ENCODE measurements around the gene KCTD16. TPM values are rescaled to one million over a fixed set of nuclear protein-coding genes. Genes with fewer than 3 reads are reported as not detected.
A peak's percentile ranks its signal among the peaks of the same experiment; 100 is the strongest.

Gene KCTD16
- polyA plus RNA-seq, 6 donors from 2014 or later = 0.16 TPM; not detected in 5

DNA sequence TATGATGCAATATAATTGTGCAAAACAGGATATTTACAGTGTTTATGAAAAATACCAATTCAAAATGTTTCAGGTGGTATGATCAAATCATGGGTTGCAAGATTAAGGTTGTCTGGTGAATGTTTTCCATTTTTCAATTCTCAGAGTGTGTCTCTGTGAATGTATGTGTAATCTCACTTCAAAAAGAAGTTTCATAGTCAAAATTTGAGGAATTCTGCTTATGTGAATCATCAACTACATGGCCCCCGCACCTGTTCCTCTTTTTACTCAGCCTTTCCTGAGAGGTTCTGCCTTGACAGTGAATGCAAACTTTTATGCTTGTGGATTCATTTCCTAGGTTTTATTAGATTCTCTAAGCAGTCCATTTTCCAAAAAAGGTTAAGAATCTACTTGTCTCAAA is 32.1 kb downstream of the KCTD16 start:
- no peaks in the 10 kb centered on the region for H3K9me3 Mint-ChIP-seq
- ATAC-seq (ENCODE audit: low read depth in 2 of 2) (no peak), DNase-seq (no peak)
- no peaks in the 10 kb centered on the region for H3K36me3 Mint-ChIP-seq
- H3K27me3 Mint-ChIP-seq = peaks cover 43 to 77% (median 76%) of the 10 kb centered on the region in 3 donors
- H3K4me3 Mint-ChIP-seq = no peak overlapping the region
- peaks cover 0 to 3% (median 0%) of the 10 kb centered on the region in 3 donors for H3K4me1 Mint-ChIP-seq
- H3K27ac Mint-ChIP-seq = no peak overlapping the region

DNA sequence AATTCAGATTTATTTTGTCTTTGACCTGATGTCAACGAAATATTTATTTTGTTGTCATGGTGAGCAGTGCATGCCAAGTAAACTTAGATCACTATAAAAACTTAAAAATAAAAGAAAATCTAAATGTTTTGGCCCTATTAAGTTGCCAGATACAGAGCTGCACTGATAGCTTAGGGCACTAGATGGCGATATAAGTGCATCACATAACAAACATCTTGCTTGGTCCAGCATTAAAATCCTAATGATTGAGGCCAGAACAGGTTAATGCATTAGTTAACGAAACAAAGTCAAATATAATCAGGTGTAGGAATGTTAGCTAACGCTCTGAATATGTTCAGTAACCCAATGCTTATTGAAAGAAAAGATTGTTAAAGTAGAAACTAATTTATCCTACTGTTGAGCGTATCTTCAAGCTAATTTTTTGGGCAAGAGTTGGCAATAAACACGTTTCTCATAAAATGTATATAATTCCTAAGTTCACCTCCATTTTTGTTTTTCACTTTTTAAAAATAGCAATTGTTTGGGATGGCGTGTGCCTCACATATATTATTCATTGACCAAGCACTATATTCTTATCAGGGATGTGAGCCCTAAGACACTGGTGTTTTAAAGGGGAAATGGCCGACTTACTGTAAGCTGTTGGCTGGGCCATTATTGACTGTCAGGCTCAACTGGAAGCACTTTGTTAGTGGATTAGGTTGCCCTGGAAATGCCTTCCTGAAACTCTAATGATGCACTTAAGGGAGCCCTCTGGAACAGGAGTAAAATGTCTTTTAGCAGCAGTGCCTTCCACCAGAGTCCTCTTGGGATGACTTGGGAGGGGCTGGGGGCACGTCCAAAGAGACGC is 33.3 kb downstream of the KCTD16 start:
- no peak overlapping the region for H3K27ac Mint-ChIP-seq
- H3K27me3 Mint-ChIP-seq = peaks cover 44 to 71% (median 69%) of the 10 kb centered on the region in 3 donors
- H3K36me3 Mint-ChIP-seq = no peaks in the 10 kb centered on the region
- H3K4me1 Mint-ChIP-seq = peaks cover 0 to 3% (median 0%) of the 10 kb centered on the region in 3 donors
- DNase-seq (peak; percentile 50), ATAC-seq (ENCODE audit: low read depth in 2 of 2) (peak; percentile 47 to 59)
- no peaks in the 10 kb centered on the region for H3K9me3 Mint-ChIP-seq
- no peak overlapping the region for H3K4me3 Mint-ChIP-seq

DNA sequence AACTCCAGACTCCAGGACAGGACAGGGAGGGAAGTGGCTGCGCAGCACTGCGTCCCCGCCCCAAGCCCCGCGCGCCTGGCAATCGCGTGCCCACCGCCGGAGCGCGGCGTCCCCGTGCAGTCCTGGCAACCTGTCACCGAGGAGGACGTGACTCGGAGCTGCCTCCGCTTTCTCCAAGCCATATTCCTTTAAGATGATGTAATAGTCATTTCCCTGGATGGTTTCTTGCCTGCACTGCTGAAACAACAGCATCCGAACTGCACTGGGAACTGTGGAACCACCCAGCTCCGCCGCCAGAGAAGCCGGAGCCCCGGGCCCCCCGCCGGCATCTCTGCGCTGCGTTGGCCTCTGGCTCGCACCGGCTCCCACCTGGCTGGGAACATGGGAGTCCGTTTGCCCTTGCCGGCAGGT is 34.5 kb downstream of the KCTD16 start:
- DNase-seq (no peak), ATAC-seq (ENCODE audit: low read depth in 2 of 2) (no peak)
- no peaks in the 10 kb centered on the region for H3K9me3 Mint-ChIP-seq
- H3K36me3 Mint-ChIP-seq = no peaks in the 10 kb centered on the region
- peaks cover 44 to 70% (median 66%) of the 10 kb centered on the region in 3 donors for H3K27me3 Mint-ChIP-seq
- H3K27ac Mint-ChIP-seq = no peak overlapping the region
- peaks cover 0 to 3% (median 0%) of the 10 kb centered on the region in 3 donors for H3K4me1 Mint-ChIP-seq
- no peak overlapping the region for H3K4me3 Mint-ChIP-seq

DNA sequence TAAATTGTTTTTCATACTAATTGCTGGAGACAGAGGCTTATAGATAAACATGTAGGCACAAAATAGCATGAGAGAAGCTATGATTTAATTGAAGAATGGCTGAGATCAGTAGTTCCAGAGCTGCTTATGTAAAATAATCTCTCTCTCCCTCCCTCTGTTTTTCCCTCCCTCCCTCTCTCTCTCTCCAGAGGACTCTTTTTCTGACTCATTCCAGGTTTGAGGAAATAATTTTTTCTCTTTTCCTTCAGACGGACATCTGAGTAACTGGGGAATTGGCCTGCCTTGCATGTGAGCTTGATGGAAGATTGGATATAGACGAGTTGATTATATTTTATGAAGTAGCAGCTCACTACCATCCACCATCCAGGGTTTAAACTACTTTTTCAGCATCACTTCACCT is 35.5 kb downstream of the KCTD16 start:
- DNase-seq = no peak
- no peaks in the 10 kb centered on the region for H3K9me3 Mint-ChIP-seq
- peaks cover 39 to 64% (median 56%) of the 10 kb centered on the region in 3 donors for H3K27me3 Mint-ChIP-seq
- H3K4me1 Mint-ChIP-seq = peaks cover 0 to 3% (median 0%) of the 10 kb centered on the region in 3 donors
- H3K36me3 Mint-ChIP-seq = no peaks in the 10 kb centered on the region
- no peak overlapping the region for H3K4me3 Mint-ChIP-seq
- no peak overlapping the region for H3K27ac Mint-ChIP-seq
- ATAC-seq (ENCODE audit: low read depth in 2 of 2) = no peak

DNA sequence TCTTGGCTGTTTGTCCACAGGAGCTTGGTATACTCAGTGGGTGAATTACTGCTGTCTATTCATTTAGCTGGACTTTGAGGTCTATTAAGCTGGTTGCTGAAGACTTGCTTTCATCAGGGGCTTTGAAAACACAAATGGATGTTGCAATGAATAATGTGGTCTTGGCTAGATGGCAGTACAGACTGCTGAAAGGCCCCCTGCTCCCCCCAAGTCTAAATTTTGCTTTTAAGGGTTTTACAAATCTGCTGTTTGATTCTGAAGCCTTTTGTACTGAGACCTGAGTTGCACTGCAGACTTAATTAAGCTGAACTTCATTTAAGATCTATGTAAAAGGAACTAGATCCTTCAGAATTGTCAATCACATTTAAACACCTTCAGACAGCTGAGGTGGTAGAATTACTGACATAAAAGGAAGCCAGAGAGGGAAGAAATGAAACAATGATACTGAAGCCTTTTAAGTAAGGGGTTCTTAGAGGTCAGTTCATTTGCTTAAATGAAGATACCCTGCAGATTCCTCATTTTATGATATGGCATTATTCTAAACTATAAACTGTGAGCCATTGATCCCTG is 37.3 kb downstream of the KCTD16 start:
- no peak overlapping the region for H3K4me3 Mint-ChIP-seq
- peaks cover 0 to 3% (median 0%) of the 10 kb centered on the region in 3 donors for H3K4me1 Mint-ChIP-seq
- H3K27me3 Mint-ChIP-seq = peaks cover 36 to 53% (median 52%) of the 10 kb centered on the region in 3 donors
- no peaks in the 10 kb centered on the region for H3K9me3 Mint-ChIP-seq
- ATAC-seq (ENCODE audit: low read depth in 2 of 2) (no peak), DNase-seq (no peak)
- no peak overlapping the region for H3K27ac Mint-ChIP-seq
- H3K36me3 Mint-ChIP-seq = no peaks in the 10 kb centered on the region

DNA sequence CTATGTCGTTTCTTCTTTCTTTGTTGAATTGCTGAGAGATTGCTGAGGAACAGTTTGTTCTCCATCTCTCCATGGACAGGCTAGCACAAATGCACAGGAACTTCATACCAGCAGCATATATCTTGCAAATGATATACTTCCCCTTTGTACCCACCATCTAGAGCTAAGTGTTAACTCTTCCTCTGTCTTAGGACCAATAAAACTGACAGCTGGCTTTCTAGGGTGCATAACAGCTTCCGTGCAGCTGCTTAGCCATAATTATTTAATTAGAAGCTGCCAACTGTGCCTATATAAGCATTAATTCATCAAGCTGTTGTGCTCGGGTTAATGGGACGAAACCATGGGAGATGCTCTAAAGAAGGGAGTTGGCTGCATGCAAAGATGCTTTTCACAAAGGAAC is 38.7 kb downstream of the KCTD16 start:
- no peak overlapping the region for H3K4me3 Mint-ChIP-seq
- no peaks in the 10 kb centered on the region for H3K9me3 Mint-ChIP-seq
- peaks cover 0 to 3% (median 0%) of the 10 kb centered on the region in 3 donors for H3K4me1 Mint-ChIP-seq
- peaks cover 40 to 53% (median 45%) of the 10 kb centered on the region in 3 donors for H3K27me3 Mint-ChIP-seq
- DNase-seq (no peak), ATAC-seq (ENCODE audit: low read depth in 2 of 2) (no peak)
- no peaks in the 10 kb centered on the region for H3K36me3 Mint-ChIP-seq
- no peak overlapping the region for H3K27ac Mint-ChIP-seq

DNA sequence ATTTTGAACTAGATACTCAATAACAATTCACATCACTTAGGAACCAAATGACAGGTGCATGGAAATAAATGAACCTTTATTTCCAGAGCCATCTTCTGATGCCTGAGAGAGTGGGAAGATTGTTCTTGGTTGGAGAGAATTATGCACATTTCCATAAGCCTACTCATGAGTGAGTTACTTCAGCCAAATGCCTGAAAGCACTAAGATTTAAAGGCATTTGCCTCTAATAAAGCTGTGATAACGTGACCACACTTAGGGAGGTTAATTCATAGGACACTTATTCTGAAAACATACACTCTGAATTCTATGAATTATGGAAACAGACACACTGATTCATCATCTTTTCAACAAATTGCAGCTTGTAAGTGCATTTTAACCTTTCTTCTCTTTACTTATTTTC is 40.0 kb downstream of the KCTD16 start:
- Mint-ChIP-seq H3K4me1 (no peaks in the 10 kb centered on the region), H3K36me3 (no peaks in the 10 kb centered on the region), H3K27me3 (peaks cover 35 to 45% (median 41%) of the 10 kb centered on the region in 3 donors), H3K9me3 (no peaks in the 10 kb centered on the region), H3K27ac (no peak overlapping the region), H3K4me3 (no peak overlapping the region)
- ATAC-seq (ENCODE audit: low read depth in 2 of 2) (no peak), DNase-seq (no peak)

DNA sequence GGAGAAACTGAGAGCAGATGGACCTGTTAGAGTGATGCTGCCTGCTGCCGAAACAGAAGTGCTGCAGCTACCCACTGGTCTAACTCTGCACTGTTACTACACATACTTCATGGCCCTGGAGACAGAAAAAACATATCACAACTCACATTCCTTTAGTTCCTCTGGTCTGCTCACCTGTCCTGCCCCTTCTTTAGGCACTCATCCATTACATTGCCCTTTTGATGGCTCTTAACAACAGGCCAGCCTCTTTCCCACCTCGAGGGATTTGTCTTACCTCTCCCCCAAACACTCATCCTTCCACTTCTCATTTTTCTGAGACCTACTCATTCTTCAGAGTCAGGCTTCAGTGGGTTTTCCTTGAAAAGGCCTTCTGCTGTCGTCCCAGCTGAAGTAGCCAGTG is 49.2 kb downstream of the KCTD16 start:
- Mint-ChIP-seq H3K4me1 (no peaks in the 10 kb centered on the region), H3K27me3 (peaks cover 4 to 18% (median 9%) of the 10 kb centered on the region in 3 donors), H3K4me3 (peak overlapping the region in 1 of 8 donors; percentile 5), H3K27ac (no peak overlapping the region), H3K36me3 (no peaks in the 10 kb centered on the region), H3K9me3 (peaks cover 0 to 6% (median 0%) of the 10 kb centered on the region in 7 donors)
- DNase-seq (no peak), ATAC-seq (ENCODE audit: low read depth in 2 of 2) (no peak)

DNA sequence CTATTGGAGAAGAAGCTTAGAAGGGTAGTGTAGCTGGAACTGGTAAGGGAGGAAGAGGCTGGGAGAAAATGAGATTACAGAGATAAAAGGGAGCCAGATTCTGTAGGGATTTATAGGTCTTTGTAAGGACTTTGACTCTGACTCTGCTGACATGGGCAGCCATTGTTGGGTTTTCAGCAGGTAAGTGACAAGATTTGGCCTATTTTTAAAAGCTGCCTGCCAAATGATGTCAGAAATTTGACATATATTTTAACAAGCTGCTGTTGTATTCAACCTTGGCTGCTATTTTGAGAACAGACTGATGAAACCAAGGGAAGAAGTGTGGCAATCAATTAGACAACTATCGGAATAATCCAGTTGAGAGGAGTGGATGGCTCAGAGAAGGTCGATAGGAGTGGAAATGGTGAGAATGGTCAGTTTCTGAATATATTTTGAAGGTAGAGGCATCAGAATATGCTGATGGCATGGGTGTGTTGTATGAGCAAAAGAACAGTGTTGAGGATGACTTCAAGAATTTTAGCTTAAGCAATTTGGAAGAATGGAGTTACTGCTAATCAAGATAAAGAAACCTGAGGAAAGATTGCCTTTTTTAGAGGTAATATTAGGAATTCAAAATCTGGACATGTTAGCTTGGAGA is 56.8 kb downstream of the KCTD16 start:
- Mint-ChIP-seq H3K4me1 (no peaks in the 10 kb centered on the region), H3K4me3 (no peak overlapping the region)

DNA sequence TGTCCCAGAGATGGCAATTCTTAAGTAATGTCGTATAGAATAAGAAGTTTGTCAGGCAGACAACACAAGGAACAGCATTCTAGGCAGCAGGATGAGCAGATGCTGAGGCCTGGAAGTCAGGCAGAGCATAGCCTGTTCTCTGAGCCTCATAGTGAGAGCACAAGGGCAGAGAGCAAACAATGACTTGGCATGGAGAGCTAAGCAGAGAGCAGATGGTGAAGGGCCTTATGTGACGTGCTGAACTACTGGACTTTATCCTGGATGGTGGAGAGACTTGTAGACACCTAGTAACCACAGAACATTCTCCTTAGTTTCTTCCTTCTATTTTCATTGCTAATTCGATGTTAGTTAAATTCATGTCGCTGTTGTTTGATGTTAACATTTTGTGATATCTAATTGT is 60.1 kb downstream of the KCTD16 start:
- Mint-ChIP-seq H3K4me3 (no peak overlapping the region), H3K27ac (no peak overlapping the region), H3K36me3 (no peaks in the 10 kb centered on the region), H3K27me3 (peaks cover 0 to 5% (median 4%) of the 10 kb centered on the region in 3 donors), H3K4me1 (no peaks in the 10 kb centered on the region), H3K9me3 (no peaks in the 10 kb centered on the region)
- ATAC-seq (ENCODE audit: low read depth in 2 of 2) (no peak), DNase-seq (no peak)

More for the DNA sequence above, 56.8 kb downstream of the KCTD16 start:
- Mint-ChIP-seq H3K27me3 (peaks cover 0 to 3% (median 0%) of the 10 kb centered on the region in 3 donors), H3K36me3 (no peaks in the 10 kb centered on the region), H3K9me3 (no peaks in the 10 kb centered on the region), H3K27ac (no peak overlapping the region)
- ATAC-seq (ENCODE audit: low read depth in 2 of 2) (no peak), DNase-seq (no peak)

DNA sequence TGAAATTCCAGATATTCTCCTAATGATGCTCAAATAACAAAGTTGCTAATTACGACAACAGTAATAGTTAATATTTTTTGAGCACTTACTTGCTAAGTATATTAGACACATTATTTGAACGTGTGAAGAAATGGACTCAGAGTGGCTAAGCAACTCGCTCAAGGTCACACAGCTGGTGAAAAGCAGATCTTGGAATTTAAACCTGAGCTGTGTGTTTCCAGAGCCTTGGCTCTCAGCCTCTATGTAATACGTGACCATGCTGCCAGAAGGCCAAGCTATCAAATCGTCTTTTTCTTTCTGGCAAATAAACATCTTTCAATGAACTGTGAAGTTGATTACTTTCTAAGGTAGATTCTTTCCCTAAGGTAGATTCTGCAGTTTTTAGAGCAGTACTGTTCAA is 61.6 kb downstream of the KCTD16 start:
- Mint-ChIP-seq H3K4me1 (no peaks in the 10 kb centered on the region), H3K4me3 (no peak overlapping the region), H3K9me3 (no peaks in the 10 kb centered on the region), H3K27ac (no peak overlapping the region), H3K36me3 (no peaks in the 10 kb centered on the region), H3K27me3 (peaks cover 0 to 11% (median 7%) of the 10 kb centered on the region in 3 donors)
- ATAC-seq (ENCODE audit: low read depth in 2 of 2) (no peak), DNase-seq (no peak)

DNA sequence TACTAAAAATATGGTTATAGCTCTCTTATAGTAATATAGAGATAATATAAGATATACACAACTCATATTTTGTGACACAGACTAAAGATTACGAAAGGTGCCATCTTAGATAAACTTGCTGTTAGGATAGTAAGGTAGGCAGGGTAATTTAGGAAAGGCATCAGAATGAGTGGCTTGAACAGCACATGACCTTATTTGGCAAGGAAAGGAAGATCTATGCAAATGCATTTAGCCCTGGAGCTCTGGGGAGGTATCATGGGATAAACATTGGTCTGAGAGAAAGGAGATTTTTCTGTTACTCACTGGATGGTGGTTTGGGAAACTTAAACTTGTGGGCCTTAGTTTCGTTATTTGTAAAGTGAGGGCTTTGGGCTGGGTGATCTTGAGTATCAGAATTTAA is 65.8 kb downstream of the KCTD16 start:
- no peaks in the 10 kb centered on the region for H3K4me1 Mint-ChIP-seq
- no peak for DNase-seq
- H3K9me3 Mint-ChIP-seq = no peaks in the 10 kb centered on the region
- ATAC-seq (ENCODE audit: low read depth in 2 of 2) = no peak
- no peak overlapping the region for H3K4me3 Mint-ChIP-seq
- H3K36me3 Mint-ChIP-seq = no peaks in the 10 kb centered on the region
- no peak overlapping the region for H3K27ac Mint-ChIP-seq
- H3K27me3 Mint-ChIP-seq = peaks cover 9 to 18% (median 10%) of the 10 kb centered on the region in 3 donors

DNA sequence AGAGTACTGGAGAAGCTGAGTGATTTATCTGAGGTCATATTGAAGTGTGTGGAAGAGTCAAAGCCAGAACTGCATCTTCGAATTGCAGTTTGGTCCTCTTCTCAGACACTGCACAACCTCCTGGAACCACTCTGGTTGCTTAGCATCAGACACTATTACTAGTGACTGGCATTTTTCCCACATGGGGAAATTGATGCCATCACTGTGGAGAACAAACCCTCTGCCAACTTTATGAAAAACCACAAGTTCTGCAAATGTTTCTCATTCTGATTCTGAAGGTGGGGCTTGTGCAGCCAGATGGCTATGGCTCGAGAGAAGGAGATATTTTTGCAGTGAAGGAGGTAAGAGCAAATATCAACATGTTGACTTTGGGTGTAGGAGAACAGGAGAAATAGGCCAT is 67.2 kb downstream of the KCTD16 start:
- H3K4me3 Mint-ChIP-seq = no peak overlapping the region
- no peaks in the 10 kb centered on the region for H3K36me3 Mint-ChIP-seq
- no peaks in the 10 kb centered on the region for H3K4me1 Mint-ChIP-seq
- H3K9me3 Mint-ChIP-seq = peaks cover 0 to 2% (median 0%) of the 10 kb centered on the region in 7 donors
- peaks cover 9 to 23% (median 10%) of the 10 kb centered on the region in 3 donors for H3K27me3 Mint-ChIP-seq
- DNase-seq = no peak
- no peak for ATAC-seq (ENCODE audit: low read depth in 2 of 2)
- H3K27ac Mint-ChIP-seq = no peak overlapping the region
